Heart left ventricle (tissue), 16 donors: ENCODE results near the gene SMARCA1. TPM values are rescaled to one million over a fixed set of nuclear protein-coding genes. Genes with fewer than 3 reads are reported as not detected.
A peak's percentile ranks its signal among the peaks of the same experiment; 100 is the strongest.

Experiments used
- ATAC-seq, 4 donors: fragments of 200-7000 bp; cut with Tn5 transposase; one replicate each; pipeline ENCODE4 v1.9.1; 2020 to 2022; ENCODE audit warnings: moderate library complexity in 4 of 4, mild to moderate bottlenecking in 3 of 4, moderate number of reproducible peaks in 1 of 4
- DNase-seq, 5 donors: peaks; one replicate each; pipeline ENCODE4 v3.0.0-alpha.2; 2020
- H3K27ac ChIP-seq, 12 donors: fragments of 200-600 bp; sonication (generic) in 4 of 12; one replicate each; pipeline versions ENCODE4 v1.5.0 to v1.8.0; 2016 to 2022; ENCODE audit warnings: mild to moderate bottlenecking in 2 of 12
- H3K27me3 ChIP-seq, 9 donors: fragments of 200-600 bp; sonication (generic) in 2 of 9; one replicate each; pipeline versions ENCODE4 v1.5.1 to v1.8.0; 2016 to 2022; ENCODE audit warnings: mild to moderate bottlenecking in 3 of 9
- H3K36me3 ChIP-seq, 9 donors: fragments of 200-600 bp; sonication (generic) in 2 of 9; one replicate each; pipeline versions ENCODE4 v1.5.0 to v1.8.0; 2018 to 2022; ENCODE audit warnings: mild to moderate bottlenecking in 2 of 9
- H3K4me1 ChIP-seq, 12 donors: fragments of 200-600 bp; sonication (generic) in 4 of 12; one replicate each; pipeline versions ENCODE4 v1.5.0 to v1.8.0; 2016 to 2022; ENCODE audit warnings: mild to moderate bottlenecking in 3 of 12
- H3K4me3 ChIP-seq, 12 donors: fragments of 200-600 bp; sonication (generic) in 4 of 12; one replicate each; pipeline versions ENCODE4 v1.5.0 to v1.8.0; 2017 to 2022; ENCODE audit warnings: mild to moderate bottlenecking in 9 of 12, moderate library complexity in 4 of 12
- H3K9me3 ChIP-seq, 12 donors: fragments of 200-600 bp; sonication (generic) in 4 of 12; one replicate each; pipeline versions ENCODE4 v1.5.0 to v1.8.0; 2016 to 2022; ENCODE audit warnings: mild to moderate bottlenecking in 1 of 12
- CTCF ChIP-seq, 12 donors: fragments of 200-600 bp; sonication (generic) in 4 of 12; IDR thresholded peaks; one replicate each; pipeline versions ENCODE4 v1.5.0 to v1.8.0; 2018 to 2022; ENCODE audit warnings: antibody characterized with exemption in 12 of 12, mild to moderate bottlenecking in 5 of 12
- POLR2A ChIP-seq, 2 donors: fragments of 450-650 bp; IDR thresholded peaks; one replicate each; pipeline ENCODE4 v1.6.1; 2017; ENCODE audit warnings: antibody characterized with exemption in 2 of 2, mild to moderate bottlenecking in 2 of 2, moderate library complexity in 2 of 2
- WGBS, 4 donors: extraction: QIAGEN DNeasy Blood & Tissue Kit in 2 of 4; methylation state at CpG; one replicate each; pipeline versions ENCODE4 v1.1.5 to v1.1.7; 2013 to 2018; 5-methylcytosine and 5-hydroxymethylcytosine counted together
- intact Hi-C, 10 donors: fragments of 100-400 bp; cut with DNase I; formaldehyde crosslinking; loops; one replicate each; pipeline versions ENCODE4 v1.11.1 to v1.14.2; 2022
- polyA plus RNA-seq, 2 donors: library from polyadenylated mRNA; stranded (reverse); fragments of 200-250 nt; gene quantifications; one replicate each; pipeline ENCODE4 v1.2.3, GENCODE V29; 2013
- total RNA-seq, 9 donors: library from RNA; depleted of rRNA in 2 of 9; stranded (reverse); fragments of >200 nt in 2 of 9; fragmentation: NEBNext Ultra II Directional in 3 of 9; extraction: Animal tissue kit (Norgen Biotek cat#: 25700) in 3 of 9; gene quantifications; one replicate each; pipeline versions ENCODE4 v1.1.0 to v1.2.4, GENCODE V29; 2016 to 2023
- donor health status: ischemic (EF 13 %, LVEDD 7.1; RV severe dilation, severe dysfunction).
- donor health status: healthy with polysubstance abuse.
- donor health status: DM: no; HTN: yes; CAD: no.
- donor health status: DM: no; HTN: no; CAD: no.
- donor health status: ischemic (EF 25% LVEDD 6.9; RV normal size, moderate dysfunction).
- donor health status: ischemic (EF 25% LVEDD 5.7; RV mildly dilated, moderate dysfunction).
- donor health status: healthy.
- donor health status: DM: yes; HTN: yes; CAD: no.
- donor health status: ischemic (EF 35%, LVEDD 5.7; RV mildly dilated, moderate dysfunction).
- donor health status: nonischemic (EF 11% LVEDD 7.7; RV severe dilation, severe dysfunction).
- donor health status: DM: yes; HTN: yes; CAD: no.
- donor health status: PGD.
- donor health status: ischemic (EF 29% LVEDD 5.4; RV normal size, mild dysfunction).
- donor health status: nonischemic (EF 23%, LVEDD 6.1; RV moderate dilation, normal function).

SMARCA1 gene
- total and polyA plus RNA-seq, 11 donors, result 7.6 to 38.5 (median 30.8) TPM

GRCh38 chrX:129478516-129478915 is 44.8 kb downstream of the SMARCA1 start:
- intact Hi-C loops, result no loop called here
- DNase-seq, result no peak
- Histone ChIP-seq H3K9me3 (no peaks in the 10 kb centered on the region), H3K27me3 (no peaks in the 10 kb centered on the region), H3K36me3 (peaks cover 0 to 62% (median 0%) of the 10 kb centered on the region in 9 donors), H3K4me1 (no peaks in the 10 kb centered on the region), H3K27ac (peak overlapping the region in 1 of 12 donors; percentile 9), H3K4me3 (no peak overlapping the region)
- TF ChIP-seq CTCF (IDR thresholded peaks at IDR 0.05), result no peak
- TF ChIP-seq POLR2A (IDR thresholded peaks at IDR 0.05), result no peak
- 64 to 79% (median 73%) methylated on average over 4 of the region's 4 CpGs for WGBS, 4 donors
- no peak for ATAC-seq

- intact Hi-C loops, result no loop called here
Observed at GRCh38 chrX:129472116-129472515, 51.2 kb downstream of the SMARCA1 start.

GRCh38 chrX:129462707-129463106 is 60.6 kb downstream of the SMARCA1 start:
- Histone ChIP-seq H3K27ac (no peak overlapping the region), H3K36me3 (peaks cover 0 to 77% (median 0%) of the 10 kb centered on the region in 9 donors), H3K9me3 (no peaks in the 10 kb centered on the region), H3K4me1 (no peaks in the 10 kb centered on the region), H3K4me3 (no peak overlapping the region), H3K27me3 (peaks cover 0 to 6% (median 0%) of the 10 kb centered on the region in 9 donors)
- intact Hi-C loops, result no loop called here
- peak in 2 of 12 donors; percentile 7 to 9 for TF ChIP-seq CTCF (IDR thresholded peaks at IDR 0.05)
- no peak for TF ChIP-seq POLR2A (IDR thresholded peaks at IDR 0.05)
- 50 to 79% (median 63%) methylated on average over 3 of the region's 3 CpGs for WGBS, 4 donors
- ATAC-seq (no peak), DNase-seq (no peak)

More at GRCh38 chrX:129472116-129472515, 51.2 kb downstream of the SMARCA1 start:
- Histone ChIP-seq H3K27me3 (peaks cover 0 to 3% (median 0%) of the 10 kb centered on the region in 9 donors), H3K4me3 (no peak overlapping the region), H3K9me3 (no peaks in the 10 kb centered on the region), H3K4me1 (no peaks in the 10 kb centered on the region), H3K27ac (no peak overlapping the region), H3K36me3 (peaks cover 0 to 71% (median 0%) of the 10 kb centered on the region in 9 donors)
- WGBS, 4 donors, result 79 to 100% (median 86%) methylated on average over 1 of the region's 1 CpG
- ATAC-seq, result peak in 1 of 4 donors; percentile 33
- DNase-seq, result no peak
- no peak for TF ChIP-seq POLR2A (IDR thresholded peaks at IDR 0.05)
- no peak for TF ChIP-seq CTCF (IDR thresholded peaks at IDR 0.05)

- 61 to 89% (median 79%) methylated on average over 3 of the region's 3 CpGs for WGBS, 4 donors
- Histone ChIP-seq H3K4me3 (no peak overlapping the region), H3K9me3 (no peaks in the 10 kb centered on the region), H3K27me3 (peaks cover 0 to 6% (median 0%) of the 10 kb centered on the region in 9 donors), H3K36me3 (peaks cover 0 to 70% (median 0%) of the 10 kb centered on the region in 9 donors), H3K4me1 (no peaks in the 10 kb centered on the region), H3K27ac (no peak overlapping the region)
- TF ChIP-seq POLR2A (IDR thresholded peaks at IDR 0.05) (no peak), CTCF (IDR thresholded peaks at IDR 0.05) (no peak)
- intact Hi-C loops, result no loop called here
- no peak for DNase-seq
- ATAC-seq, result no peak
Observed at GRCh38 chrX:129461801-129462456, 61.4 kb downstream of the SMARCA1 start.
